Heart right ventricle (tissue), 16 donors: ENCODE results near the gene MIA2. TPM values are rescaled to one million over a fixed set of nuclear protein-coding genes. Genes with fewer than 3 reads are reported as not detected.
"Not testable (repeated sequence)": the region's sequence is repeated elsewhere in the genome, so short reads cannot be mapped to it uniquely, and the experiment has no call there.

Experiments
- ATAC-seq, 8 donors: fragments of 200-7000 bp; cut with Tn5 transposase; one replicate each; pipeline ENCODE4 v1.9.1; 2020; ENCODE audit warnings: mild to moderate bottlenecking in 8 of 8, moderate library complexity in 8 of 8, moderate number of reproducible peaks in 1 of 8
- DNase-seq, 2 donors: peaks; one replicate each; pipeline ENCODE4 v3.0.0-alpha.2; 2020
- H3K27ac ChIP-seq, 10 donors: fragments of 200-600 bp; sonication (generic) in 2 of 10; one replicate each; pipeline versions ENCODE4 v1.5.0 to v1.8.0; 2020 to 2022; ENCODE audit warnings: mild to moderate bottlenecking in 3 of 10
- H3K27me3 ChIP-seq, 7 donors: fragments of 200-600 bp; one replicate each; pipeline ENCODE4 v1.8.0; 2021 to 2022; ENCODE audit warnings: mild to moderate bottlenecking in 2 of 7
- H3K36me3 ChIP-seq, 9 donors: fragments of 200-600 bp; sonication (generic) in 1 of 9; one replicate each; pipeline versions ENCODE4 v1.5.0 to v1.8.0; 2020 to 2022; ENCODE audit warnings: mild to moderate bottlenecking in 2 of 9
- H3K4me1 ChIP-seq, 9 donors: fragments of 200-600 bp; sonication (generic) in 1 of 9; one replicate each; pipeline versions ENCODE4 v1.5.0 to v1.8.0; 2020 to 2022; ENCODE audit warnings: mild to moderate bottlenecking in 4 of 9
- H3K4me3 ChIP-seq, 10 donors: fragments of 200-600 bp; sonication (generic) in 2 of 10; one replicate each; pipeline versions ENCODE4 v1.5.0 to v1.8.0; 2020 to 2022; ENCODE audit warnings: mild to moderate bottlenecking in 7 of 10, moderate library complexity in 2 of 10
- H3K9me3 ChIP-seq, 11 donors: fragments of 200-600 bp in 10 of 11; sonication (generic) in 2 of 11; one replicate each; pipeline versions ENCODE4 v1.5.0 to v1.8.0; 2013 to 2022; ENCODE audit warnings: mild to moderate bottlenecking in 2 of 11, control low read depth in 1 of 11, moderate library complexity in 1 of 11
- CTCF ChIP-seq, 9 donors: fragments of 200-600 bp; sonication (generic) in 2 of 9; IDR thresholded peaks; one replicate each; pipeline versions ENCODE4 v1.5.0 to v1.8.0; 2021 to 2022; ENCODE audit warnings: antibody characterized with exemption in 9 of 9, mild to moderate bottlenecking in 5 of 9, moderate library complexity in 1 of 9
- WGBS, 2 donors: extraction: QIAGEN DNeasy Blood & Tissue Kit; methylation state at CpG; one replicate each; pipeline ENCODE4 v1.1.7; 2013; ENCODE audit warnings: inconsistent platforms in 1 of 2; 5-methylcytosine and 5-hydroxymethylcytosine counted together
- intact Hi-C, 10 donors: fragments of 100-400 bp; cut with DNase I; formaldehyde crosslinking; loops; one replicate each; pipeline versions ENCODE4 v1.11.1 to v1.14.2; 2022
- polyA plus RNA-seq, 2 donors: library from polyadenylated mRNA; stranded (reverse); fragments of 200-250 nt; gene quantifications; one replicate each; pipeline ENCODE4 v1.2.3, GENCODE V29; 2013
- total RNA-seq, 10 donors: library from RNA; stranded (reverse); fragmentation: NEBNext Ultra II Directional in 3 of 10; extraction: Animal tissue kit (Norgen Biotek cat#: 25700) in 3 of 10; gene quantifications; one replicate each; pipeline versions ENCODE4 v1.2.1 to v1.2.4, GENCODE V29; 2021 to 2023
- donor health status: Arrhythmogenic right ventricular cardiomyopathy.
- donor health status: ischemic (EF 13 %, LVEDD 7.1; RV severe dilation, severe dysfunction).
- donor health status: healthy with polysubstance abuse.
- donor health status: DM: no; HTN: yes; CAD: no.
- donor health status: DM: no; HTN: no; CAD: no.
- donor health status: ischemic (EF 25% LVEDD 6.9; RV normal size, moderate dysfunction).
- donor health status: ischemic (EF 25% LVEDD 5.7; RV mildly dilated, moderate dysfunction).
- donor health status: healthy.
- donor health status: DM: yes; HTN: yes; CAD: no.
- donor health status: Ischemic cardiomyopathy.
- donor health status: ischemic (EF 35%, LVEDD 5.7; RV mildly dilated, moderate dysfunction).
- donor health status: nonischemic (EF 11% LVEDD 7.7; RV severe dilation, severe dysfunction).
- donor health status: DM: yes; HTN: yes; CAD: no.
- donor health status: PGD.
- donor health status: ischemic (EF 29% LVEDD 5.4; RV normal size, mild dysfunction).
- donor health status: nonischemic (EF 23%, LVEDD 6.1; RV moderate dilation, normal function).

The MIA2 gene
- total and polyA plus RNA-seq, 12 donors: 8.0 to 34.6 (median 22.3) TPM

DNA sequence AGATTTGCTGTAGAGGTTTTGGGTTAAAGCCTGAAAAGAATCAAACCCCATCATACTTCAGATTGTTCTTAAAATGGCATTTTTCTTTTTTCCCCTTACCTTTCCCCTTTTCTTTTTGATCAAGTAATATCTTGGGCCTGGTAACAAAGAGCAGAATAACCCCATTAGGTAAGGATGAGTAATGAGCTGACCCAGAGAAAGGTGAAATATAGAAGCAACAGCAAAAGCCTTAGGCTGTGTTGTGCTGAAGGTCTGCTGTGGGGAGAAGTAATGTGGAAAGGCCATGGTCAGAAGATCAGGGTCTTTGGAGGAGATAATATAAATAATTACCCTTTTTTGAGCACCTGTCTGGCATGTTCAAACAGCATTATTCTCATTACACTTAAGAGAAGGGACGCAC is 42.3 kb downstream of the MIA2 start:
- peaks cover 0 to 40% (median 11%) of the 10 kb centered on the region in 9 donors for H3K36me3 ChIP-seq
- H3K9me3 ChIP-seq: peaks cover 0 to 26% (median 0%) of the 10 kb centered on the region in 11 donors
- peak overlapping the region in 1 of 10 donors; percentile 15 for H3K27ac ChIP-seq
- no peak overlapping the region for H3K4me3 ChIP-seq
- no peaks in the 10 kb centered on the region for H3K27me3 ChIP-seq
- TF ChIP-seq CTCF (IDR thresholded peaks at IDR 0.05): no peak
- DNase-seq (no peak), ATAC-seq (no peak)
- WGBS, 2 donors: 97 to 100% methylated on average over 1 of the region's 1 CpG
- intact Hi-C loops: loop anchor here in 1 of 10 donors (10.0 kb wide), 1 partner anchor 149 kb away; no protein-coding TSS in a partner anchor
- H3K4me1 ChIP-seq: peaks cover 0 to 16% (median 0%) of the 10 kb centered on the region in 9 donors

DNA sequence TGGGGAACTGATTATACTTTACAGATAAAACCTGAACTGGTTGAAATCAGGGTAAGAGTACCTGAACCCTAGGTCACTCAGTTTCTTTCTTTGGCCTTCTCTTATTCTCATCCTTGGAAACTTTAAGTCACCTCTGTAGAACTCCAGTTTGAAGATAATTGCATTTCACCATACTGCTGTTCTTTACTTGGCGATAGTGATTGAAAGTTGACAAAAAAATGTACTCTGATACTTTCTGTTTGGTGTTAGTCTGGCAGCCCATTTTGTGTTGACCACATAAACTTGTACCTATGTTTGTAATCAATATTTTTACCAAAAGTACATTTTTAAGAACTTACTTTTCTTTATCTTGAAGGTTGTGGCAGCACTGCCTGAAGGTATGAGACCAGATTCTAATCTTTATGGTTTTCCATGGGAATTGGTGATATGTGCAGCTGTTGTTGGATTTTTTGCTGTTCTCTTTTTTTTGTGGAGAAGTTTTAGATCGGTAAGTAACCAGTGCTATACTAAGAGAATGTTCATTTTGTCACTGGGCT is 42.9 kb downstream of the MIA2 start:
- H3K4me3 ChIP-seq: no peak overlapping the region
- peak overlapping the region in 1 of 10 donors; percentile 15 for H3K27ac ChIP-seq
- TF ChIP-seq CTCF (IDR thresholded peaks at IDR 0.05): no peak
- peaks cover 0 to 46% (median 12%) of the 10 kb centered on the region in 9 donors for H3K36me3 ChIP-seq
- intact Hi-C loops: loop anchor here in 1 of 10 donors (10.0 kb wide), 1 partner anchor 148 kb away; no protein-coding TSS in a partner anchor
- WGBS, 2 donors: 93 to 97% methylated on average over 2 of the region's 2 CpGs
- peaks cover 0 to 16% (median 0%) of the 10 kb centered on the region in 9 donors for H3K4me1 ChIP-seq
- H3K9me3 ChIP-seq: peaks cover 0 to 20% (median 0%) of the 10 kb centered on the region in 11 donors
- H3K27me3 ChIP-seq: no peaks in the 10 kb centered on the region
- ATAC-seq: no peak
- DNase-seq: no peak

DNA sequence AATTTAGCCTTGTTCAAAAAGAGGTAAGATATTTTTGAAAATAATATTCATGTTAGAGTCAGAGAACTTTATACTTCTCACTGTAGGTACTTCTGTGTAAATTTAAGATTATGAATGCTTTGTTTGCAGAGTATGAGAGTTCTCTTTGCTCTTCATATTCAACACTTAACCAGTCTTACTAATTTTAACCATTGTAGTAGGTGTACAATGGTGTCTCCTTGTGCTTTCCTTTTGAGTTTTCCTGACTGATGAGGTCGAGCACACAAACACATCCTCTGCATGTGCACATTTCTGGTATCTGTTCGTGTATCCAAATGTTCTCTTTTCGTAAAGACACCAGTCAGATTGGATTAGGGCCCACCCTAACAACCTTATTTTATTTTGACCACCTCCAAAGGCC is 45.8 kb downstream of the MIA2 start:
- no peak overlapping the region for H3K27ac ChIP-seq
- intact Hi-C loops: loop anchor here in 1 of 10 donors (10.0 kb wide), 1 partner anchor 145 kb away; no protein-coding TSS in a partner anchor
- WGBS, 2 donors: 84 to 89% methylated on average over 3 of the region's 3 CpGs

DNA sequence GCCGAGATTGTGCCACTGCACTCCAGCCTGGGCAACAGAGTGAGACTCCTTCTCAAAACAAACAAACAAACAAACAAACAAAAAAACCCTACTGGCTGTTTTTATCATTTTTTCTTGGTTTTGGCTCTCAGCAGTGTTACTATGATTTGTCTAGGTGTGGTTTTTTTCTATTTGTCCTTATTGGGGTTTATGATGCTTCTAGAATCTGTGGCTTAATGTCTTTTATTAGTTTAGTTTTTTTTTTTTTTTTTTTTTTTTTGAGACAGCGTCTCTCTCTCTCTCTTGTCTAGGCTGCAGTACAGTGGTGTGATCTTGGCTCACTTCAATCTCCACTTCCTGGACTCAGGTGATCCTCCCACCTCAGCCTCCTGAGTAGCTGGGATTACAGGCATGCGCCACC is 47.0 kb downstream of the MIA2 start:
- H3K27ac ChIP-seq, H3K4me3 ChIP-seq, H3K27me3 ChIP-seq, ATAC-seq, H3K9me3 ChIP-seq, intact Hi-C loops, DNase-seq: not testable (repeated sequence)
- H3K4me1 ChIP-seq: peaks cover 0 to 13% (median 0%) of the 10 kb centered on the region in 9 donors
- 96 to 100% methylated on average over 3 of the region's 3 CpGs for WGBS, 2 donors
- peaks cover 0 to 75% (median 25%) of the 10 kb centered on the region in 9 donors for H3K36me3 ChIP-seq

More for the DNA sequence above, 45.8 kb downstream of the MIA2 start:
- H3K36me3 ChIP-seq: peaks cover 0 to 75% (median 25%) of the 10 kb centered on the region in 9 donors
- no peak overlapping the region for H3K4me3 ChIP-seq
- H3K4me1 ChIP-seq: peaks cover 0 to 16% (median 0%) of the 10 kb centered on the region in 9 donors
- H3K9me3 ChIP-seq: no peaks in the 10 kb centered on the region
- TF ChIP-seq CTCF (IDR thresholded peaks at IDR 0.05): no peak
- DNase-seq: no peak
- no peaks in the 10 kb centered on the region for H3K27me3 ChIP-seq
- no peak for ATAC-seq

DNA sequence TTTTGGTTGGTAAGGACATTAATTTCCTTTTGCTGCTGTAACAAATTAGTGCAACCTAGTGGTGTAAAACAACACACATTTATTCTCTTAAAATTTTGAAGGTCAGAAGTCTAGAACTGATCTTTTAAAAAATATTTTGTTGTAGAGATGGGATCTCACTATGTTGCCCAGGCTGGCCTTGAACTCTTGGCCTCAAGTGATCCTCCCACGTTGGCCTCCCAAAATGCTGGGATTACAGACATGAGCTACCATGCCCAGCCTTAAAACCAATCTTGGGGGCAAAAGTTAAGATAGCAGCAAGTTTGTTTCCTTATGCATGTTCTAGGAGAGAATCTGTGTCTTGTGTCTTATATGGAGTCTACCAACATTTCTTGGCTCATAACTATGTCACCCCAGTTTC is 55.8 kb downstream of the MIA2 start:
- TF ChIP-seq CTCF (IDR thresholded peaks at IDR 0.05): no peak
- peaks cover 0 to 84% (median 14%) of the 10 kb centered on the region in 9 donors for H3K36me3 ChIP-seq
- intact Hi-C loops: no loop called here

More for the DNA sequence above, 55.8 kb downstream of the MIA2 start:
- DNase-seq (no peak), ATAC-seq (no peak)
- 81 to 92% methylated on average over 1 of the region's 1 CpG for WGBS, 2 donors
- Histone ChIP-seq H3K27me3 (no peaks in the 10 kb centered on the region), H3K4me1 (peaks cover 0 to 10% (median 4%) of the 10 kb centered on the region in 9 donors), H3K9me3 (no peaks in the 10 kb centered on the region), H3K27ac (no peak overlapping the region), H3K4me3 (no peak overlapping the region)
